ENCODE measurements around the gene KLHL24.

- no peak for TF ChIP-seq CTCF (IDR thresholded peaks at IDR 0.05)
- no peak for TF ChIP-seq POLR2A (IDR thresholded peaks at IDR 0.05)
These were observed 45.0 kb upstream of the KLHL24 start for GRCh38 chr3:183590442-183590841.

All from testis (tissue), 2 donors.